ENCODE measurements around the gene IL16.

Gene IL16

GRCh38 chr15:81296673-81297072 is 100.0 kb downstream of the IL16 start:
- DNase-seq = peak; percentile 77 to 82

- no peak for DNase-seq
Measured at GRCh38 chr15:81297147-81297572, 100.5 kb downstream of the IL16 start.

- no peak for DNase-seq
Measured at GRCh38 chr15:81297603-81298575, 101.2 kb downstream of the IL16 start.

- DNase-seq = no peak
Measured at GRCh38 chr15:81298611-81299010, 101.9 kb downstream of the IL16 start.

- no peak for DNase-seq
Measured at GRCh38 chr15:81299156-81299555, 102.5 kb downstream of the IL16 start.

- DNase-seq = no peak
Measured at GRCh38 chr15:81299630-81300273, 103.1 kb downstream of the IL16 start.

- DNase-seq = no peak
Measured at GRCh38 chr15:81301385-81301784, 104.7 kb downstream of the IL16 start.

- DNase-seq = peak; percentile 39 to 59
Measured at GRCh38 chr15:81301815-81302399, 105.2 kb downstream of the IL16 start.

- DNase-seq = peak in 1 of 2 donors; percentile 33
Measured at GRCh38 chr15:81302701-81303109, 106.0 kb downstream of the IL16 start.

- DNase-seq = no peak
Measured at GRCh38 chr15:81303244-81304225, 106.9 kb downstream of the IL16 start.

- peak in 1 of 2 donors; percentile 34 for DNase-seq
Measured at GRCh38 chr15:81304226-81304625, 107.5 kb downstream of the IL16 start.

- DNase-seq = no peak
Measured at GRCh38 chr15:81308260-81308659, 111.6 kb downstream of the IL16 start.

GRCh38 chr15:81309647-81310450 is 113.2 kb downstream of the IL16 start:
- no peak for DNase-seq

GRCh38 chr15:81310480-81310879 is 113.8 kb downstream of the IL16 start:
- DNase-seq = no peak

GRCh38 chr15:81311752-81312464 is 115.2 kb downstream of the IL16 start:
- DNase-seq = peak in 1 of 2 donors; percentile 42

- DNase-seq = peak in 1 of 2 donors; percentile 59
Measured at GRCh38 chr15:81312790-81313543, 116.3 kb downstream of the IL16 start.

GRCh38 chr15:81313686-81314085 is 117.0 kb downstream of the IL16 start:
- DNase-seq = no peak

- DNase-seq = no peak
Measured at GRCh38 chr15:81314378-81314777, 117.7 kb downstream of the IL16 start.

GRCh38 chr15:81315452-81316175 is 118.9 kb downstream of the IL16 start:
- no peak for DNase-seq
